ENCODE results near the gene GPR139.

DNA sequence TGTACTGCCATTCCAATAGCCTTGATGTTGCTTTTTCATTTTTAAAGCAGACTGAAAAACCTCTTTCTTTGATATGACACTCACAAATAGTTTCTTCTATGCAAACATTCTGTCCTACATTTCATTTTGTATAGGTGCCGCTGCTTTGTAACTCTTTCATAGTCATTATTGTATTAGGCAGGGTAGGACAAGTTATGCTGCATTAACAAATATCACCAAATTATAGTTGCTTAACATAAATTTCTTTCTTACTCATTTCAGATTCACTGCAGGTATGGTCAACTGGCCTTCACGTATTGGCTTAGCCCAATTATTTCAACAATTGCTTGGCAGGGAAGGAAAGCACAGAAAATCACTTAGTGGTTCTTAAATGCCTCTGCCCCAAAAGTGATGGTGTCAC lies 70.8 kb downstream of the GPR139 start:
- TF ChIP-seq POLR2A (IDR thresholded peaks at IDR 0.05; ENCODE audit: low read depth, low read length): no peak
- TF ChIP-seq POLR2AphosphoS5 (IDR thresholded peaks at IDR 0.05; ENCODE audit: low read depth, low read length): no peak
- TF ChIP-seq TAF1 (IDR thresholded peaks at IDR 0.05; ENCODE audit: low read depth, low read length): no peak
